Measurements from ENCODE around the gene SLC37A3. TPM values are rescaled to one million over a fixed set of nuclear protein-coding genes. Genes with fewer than 3 reads are reported as not detected.

SLC37A3 gene
- total and polyA plus RNA-seq, 2 donors (not counting 3 experiments of a cell fraction or from before 2014, with no cell fraction given) = 32.7 to 59.7 TPM

- no peaks in the 10 kb centered on the region for H3K4me1 ChIP-seq (ENCODE audit: control insufficient read depth, extremely low read depth, insufficient read depth, low read length)
- intact Hi-C loops (cut with micrococcal nuclease) = no loop called here
- no peaks in the 10 kb centered on the region for H3K27me3 ChIP-seq (ENCODE audit: control insufficient read depth in 2 of 2, insufficient read depth in 2 of 2, low read length in 2 of 2)
- no TSS peak for BruUV-seq (replicated peaks)
- ChIA-PET CTCF (no interaction called here), POLR2A (no interaction called here)
- no peak overlapping the region for H3K27ac ChIP-seq (ENCODE audit: insufficient read depth, low read depth, low read length)
- FAIRE-seq (no peak), DNase-seq (ENCODE audit: low read depth, low spot score) (no peak)
- dilution Hi-C loops (cut with MboI; ENCODE audit: extremely low pct_ligation_motif_present, low sequenced_read_pairs) = no loop called here
- H3K36me3 ChIP-seq (ENCODE audit: control insufficient read depth in 2 of 2, extremely low read depth in 1 of 2, insufficient read depth in 2 of 2, low read length in 2 of 2) = no peaks in the 10 kb centered on the region
- no peaks in the 10 kb centered on the region for H4K20me1 ChIP-seq (replicated peaks; ENCODE audit: control insufficient read depth, extremely low read depth, insufficient read depth, low read length)
- H3K79me2 ChIP-seq (ENCODE audit: control insufficient read depth, insufficient read depth, low read length) = no peaks in the 10 kb centered on the region
- H3K4me3 ChIP-seq (replicated peaks in 1 of 3; ENCODE audit: insufficient read depth in 1 of 3, low read depth in 1 of 3, low read length in 3 of 3) = no peak overlapping the region
- H3K9ac ChIP-seq (replicated peaks; ENCODE audit: extremely low read depth, insufficient read depth, low read length) = no peak overlapping the region
- no peaks in the 10 kb centered on the region for H3K9me3 ChIP-seq (replicated peaks; ENCODE audit: control insufficient read depth, insufficient read depth, low read length)
- H3K4me2 ChIP-seq (ENCODE audit: insufficient read depth, low read length) = no peak overlapping the region
- H3K9me1 ChIP-seq (replicated peaks; ENCODE audit: control insufficient read depth, extremely low read depth, insufficient read depth, low read length) = no peaks in the 10 kb centered on the region
- H2AFZ ChIP-seq (ENCODE audit: low read depth, low read length) = no peak overlapping the region
- TF ChIP-seq JUN (IDR thresholded peaks at IDR 0.05; ENCODE audit: borderline replicate concordance, insufficient read depth, insufficient read length, low read depth) = no peak
- no peak for TF ChIP-seq GATA2 (IDR thresholded peaks at IDR 0.05; ENCODE audit: insufficient read depth, insufficient read length, low read depth, low read length)
- TF ChIP-seq CTCF (IDR thresholded peaks at IDR 0.05; ENCODE audit: extremely low read depth in 1 of 2, insufficient read depth in 1 of 2, low read depth in 1 of 2, low read length in 2 of 2) = no peak
- no peak for TF ChIP-seq FOS (IDR thresholded peaks at IDR 0.05; ENCODE audit: borderline replicate concordance, insufficient read depth, low read length)
- no peak for TF ChIP-seq POLR2AphosphoS5 (IDR thresholded peaks at IDR 0.05; ENCODE audit: insufficient read depth, low read depth, low read length)
- no peak for TF ChIP-seq POLR2A (IDR thresholded peaks at IDR 0.05; ENCODE audit: low read depth, low read length)
- TF ChIP-seq EZH2 (IDR thresholded peaks at IDR 0.05; ENCODE audit: borderline replicate concordance, low read depth, low read length, severe bottlenecking) = no peak
- TF ChIP-seq MYC (IDR thresholded peaks at IDR 0.05; ENCODE audit: low read depth, low read length) = no peak
- no peak for TF ChIP-seq MAX (IDR thresholded peaks at IDR 0.05; ENCODE audit: insufficient read depth, insufficient read length)
These were observed 103.0 kb downstream of the SLC37A3 start for GRCh38 chr7:140295224-140295738.
